ENCODE data around the gene TMEM200A. TPM values are rescaled to one million over a fixed set of nuclear protein-coding genes. Genes with fewer than 3 reads are reported as not detected.

TMEM200A gene
- total RNA-seq, 1 donor from 2014 or later, result 7.8 TPM

- intact Hi-C loops (cut with micrococcal nuclease), result no loop called here
Observed at GRCh38 chr6:130421585-130421984, 55.8 kb downstream of the TMEM200A start.

DNA sequence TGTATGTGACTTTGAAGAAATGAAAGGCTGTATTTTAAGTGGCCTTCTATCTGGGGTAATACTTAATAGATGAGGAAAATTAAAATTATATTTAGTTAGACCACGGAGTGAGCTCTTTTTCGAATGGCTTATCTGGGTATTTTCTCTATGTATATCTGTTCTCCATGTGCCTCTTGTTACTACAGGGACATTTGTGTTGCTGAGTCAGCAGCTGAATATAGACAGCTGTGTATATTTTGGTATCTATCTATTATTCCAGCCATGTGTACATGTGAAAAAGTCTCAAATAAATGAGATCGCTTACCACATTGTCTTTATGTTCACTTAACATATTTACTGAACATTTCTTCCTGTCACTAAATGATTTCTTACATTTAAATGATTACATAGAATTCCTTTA, 57.2 kb downstream of the TMEM200A start:
- intact Hi-C loops (cut with micrococcal nuclease), result no loop called here

GRCh38 chr6:130424710-130425109, 58.9 kb downstream of the TMEM200A start:
- intact Hi-C loops (cut with micrococcal nuclease), result no loop called here

- intact Hi-C loops (cut with micrococcal nuclease), result no loop called here
Observed at GRCh38 chr6:130425537-130425936, 59.7 kb downstream of the TMEM200A start.

- intact Hi-C loops (cut with micrococcal nuclease), result no loop called here
Observed at GRCh38 chr6:130426066-130426721, 60.4 kb downstream of the TMEM200A start.

DNA sequence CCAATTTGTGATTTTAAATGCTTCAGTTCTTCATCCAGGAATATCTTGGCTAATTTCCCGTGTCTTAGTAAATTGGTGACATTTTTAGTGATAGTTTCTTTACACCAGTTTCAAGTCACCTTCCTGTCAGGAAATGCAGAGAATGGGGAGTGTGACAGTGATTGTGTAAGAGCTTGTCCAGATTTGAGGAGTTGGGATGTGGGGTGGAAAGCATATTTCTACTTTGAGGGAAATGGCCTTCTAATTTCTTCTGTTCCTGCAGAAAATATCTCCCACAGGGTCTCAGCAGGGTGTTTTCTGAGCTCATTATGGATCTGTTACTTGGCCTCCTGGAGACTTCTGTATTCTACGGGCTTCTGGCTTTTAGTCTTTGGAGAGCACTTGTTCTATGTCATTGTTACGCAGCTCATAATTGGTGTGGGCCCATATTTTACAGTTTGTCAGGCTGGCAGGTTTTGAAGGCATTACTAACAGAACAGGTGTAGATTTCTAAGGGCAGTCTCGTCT, 65.6 kb downstream of the TMEM200A start:
- intact Hi-C loops (cut with micrococcal nuclease), result no loop called here

GRCh38 chr6:130432838-130433237, 67.0 kb downstream of the TMEM200A start:
- intact Hi-C loops (cut with micrococcal nuclease), result no loop called here

GRCh38 chr6:130434174-130434873, 68.5 kb downstream of the TMEM200A start:
- intact Hi-C loops (cut with micrococcal nuclease), result no loop called here

DNA sequence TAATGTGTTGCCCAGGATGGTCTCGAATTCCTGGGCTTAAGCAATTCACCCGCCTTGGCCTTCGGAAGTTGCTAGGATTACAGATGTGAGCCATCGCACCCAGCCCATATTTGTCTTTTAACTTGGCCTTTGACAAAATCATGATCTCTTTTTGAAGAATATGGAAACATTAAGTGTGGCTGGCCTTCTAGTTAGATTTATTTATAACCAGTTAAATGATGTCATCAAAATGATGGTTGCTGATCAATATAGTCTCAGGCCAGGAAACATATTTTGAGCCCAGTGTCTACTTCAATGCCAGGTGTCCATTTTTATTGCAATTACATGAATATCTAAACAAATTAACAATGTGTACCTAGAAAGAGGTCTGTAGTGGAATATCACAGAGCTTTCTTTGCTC, 69.4 kb downstream of the TMEM200A start:
- intact Hi-C loops (cut with micrococcal nuclease), result no loop called here

GRCh38 chr6:130437961-130438360, 72.1 kb downstream of the TMEM200A start:
- intact Hi-C loops (cut with micrococcal nuclease), result no loop called here

DNA sequence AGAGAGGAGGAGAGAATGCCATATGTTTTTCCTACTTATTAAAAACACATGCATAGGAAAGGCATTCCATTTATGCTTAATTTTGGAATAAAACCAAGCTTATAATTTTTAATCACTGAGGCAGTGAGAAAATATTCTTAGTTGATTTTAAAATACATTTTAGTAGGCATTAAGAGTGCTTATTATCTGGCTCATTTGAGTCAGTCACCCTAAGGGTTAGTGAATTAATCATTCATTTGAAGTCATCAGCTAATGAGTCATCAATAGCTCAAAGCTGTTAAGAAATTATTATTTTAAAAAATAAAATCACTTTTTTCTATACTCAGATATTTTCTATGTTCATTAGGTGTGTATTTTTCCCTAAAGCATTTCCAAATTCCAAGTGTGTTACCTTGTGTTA, 81.6 kb downstream of the TMEM200A start:
- intact Hi-C loops (cut with micrococcal nuclease), result no loop called here

DNA sequence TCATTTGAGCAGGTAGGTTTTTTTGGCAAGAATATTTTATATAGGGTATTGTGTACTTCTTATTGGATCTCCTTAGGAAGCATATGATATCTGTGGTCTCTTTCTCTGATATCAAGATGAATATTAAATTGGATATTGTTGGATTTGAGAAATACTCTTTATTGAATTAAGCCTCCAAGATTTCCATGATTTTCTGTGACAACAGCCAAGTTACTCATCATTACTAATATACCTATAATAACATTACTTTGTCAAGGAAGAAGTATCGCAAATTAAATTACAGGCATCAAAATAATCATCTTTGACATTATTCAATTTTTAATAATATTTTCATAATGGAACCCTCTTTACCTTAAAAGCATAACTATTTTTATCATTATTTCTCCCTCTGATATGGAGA, 86.5 kb downstream of the TMEM200A start:
- intact Hi-C loops (cut with micrococcal nuclease), result no loop called here

DNA sequence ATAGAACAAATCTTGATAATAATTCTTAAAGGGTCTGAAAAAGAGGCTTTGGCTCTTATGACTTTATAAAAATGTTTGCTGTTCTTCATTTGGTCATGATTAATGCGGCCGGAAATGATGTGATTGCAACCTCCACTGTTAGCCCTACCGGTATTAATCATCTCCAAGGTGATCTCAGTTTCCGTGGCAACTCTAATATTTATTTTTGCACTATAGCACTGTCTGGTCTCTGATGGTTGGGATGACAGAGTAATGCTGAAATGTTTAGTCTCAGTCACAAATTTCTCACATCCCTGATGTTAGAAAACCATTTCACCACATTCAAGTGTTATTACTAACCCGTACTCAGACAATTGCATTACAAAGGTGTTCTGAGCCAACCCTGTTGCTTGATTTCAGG, 87.4 kb downstream of the TMEM200A start:
- intact Hi-C loops (cut with micrococcal nuclease), result no loop called here

DNA sequence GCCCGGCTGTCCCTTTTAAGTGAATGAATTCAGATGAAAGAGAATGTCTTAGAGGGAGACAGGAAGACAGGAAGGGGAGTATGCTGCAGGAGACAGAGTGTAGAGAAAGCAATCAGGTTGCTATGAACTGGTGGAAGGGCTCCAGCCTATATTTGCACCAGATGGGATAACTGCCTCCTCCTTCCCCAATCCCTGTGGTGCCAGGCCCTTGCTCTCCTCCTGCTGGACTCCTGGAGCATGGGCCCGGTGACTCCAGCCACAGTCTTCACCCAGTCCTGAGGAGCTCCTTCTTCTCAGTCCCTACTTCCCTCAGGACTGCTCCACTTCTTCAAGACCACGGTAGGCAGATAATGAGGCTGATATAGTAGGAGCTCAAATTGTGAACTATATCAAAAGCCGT, 91.8 kb downstream of the TMEM200A start:
- intact Hi-C loops (cut with micrococcal nuclease), result no loop called here

DNA sequence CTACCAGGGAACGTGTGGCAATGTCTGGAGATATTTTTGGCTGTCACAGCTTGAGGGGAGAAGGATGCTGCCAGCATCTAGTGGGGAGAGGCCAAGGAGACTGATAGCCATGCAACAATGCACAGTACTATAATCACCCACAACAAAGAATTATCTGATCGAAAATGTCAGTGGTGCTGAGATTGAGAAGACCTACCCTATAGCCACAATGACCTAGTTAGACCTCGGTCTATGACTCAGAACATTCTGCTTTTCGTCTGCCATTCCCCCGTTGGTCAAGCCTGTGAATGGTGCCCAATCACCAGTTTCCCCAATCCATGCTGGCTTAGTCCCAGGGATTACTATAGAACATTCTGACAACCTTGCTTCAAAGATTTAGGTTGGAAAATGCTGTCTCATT, 93.5 kb downstream of the TMEM200A start:
- intact Hi-C loops (cut with micrococcal nuclease), result no loop called here

GRCh38 chr6:130460934-130461333, 95.1 kb downstream of the TMEM200A start:
- intact Hi-C loops (cut with micrococcal nuclease), result no loop called here

- intact Hi-C loops (cut with micrococcal nuclease), result no loop called here
Observed at GRCh38 chr6:130466052-130466747, 100.4 kb downstream of the TMEM200A start.

DNA sequence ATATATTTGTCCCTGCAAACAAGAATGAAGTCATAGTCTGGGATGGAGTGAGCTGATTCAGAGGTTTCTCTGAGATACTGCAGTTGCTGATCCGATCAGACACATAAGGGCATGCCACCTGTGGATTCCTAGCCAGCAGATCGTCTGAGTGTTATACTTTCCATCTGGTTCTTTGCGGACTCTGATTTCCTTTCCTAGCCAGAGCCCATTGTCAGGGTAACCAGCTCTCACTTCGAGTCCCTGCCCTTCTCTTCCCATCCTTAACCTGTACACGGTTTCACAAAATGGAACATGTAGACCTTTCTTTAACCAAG, 100.9 kb downstream of the TMEM200A start:
- intact Hi-C loops (cut with micrococcal nuclease), result no loop called here

- intact Hi-C loops (cut with micrococcal nuclease), result no loop called here
Observed at GRCh38 chr6:130467146-130468050, 101.6 kb downstream of the TMEM200A start.

GRCh38 chr6:130470766-130471165, 104.9 kb downstream of the TMEM200A start:
- intact Hi-C loops (cut with micrococcal nuclease), result no loop called here

GRCh38 chr6:130473886-130474285, 108.1 kb downstream of the TMEM200A start:
- intact Hi-C loops (cut with micrococcal nuclease), result no loop called here
